GM21447 (cell line): ENCODE data around the gene LCOR.

Experiments used
- ATAC-seq: cut with Tn5 transposase; IDR thresholded peaks from one replicate; pipeline ENCODE4 v1.9.1; 2021; ENCODE audit not compliant: unreplicated experiment

The LCOR gene

GRCh38 chr10:96982149-96982930 is 150.2 kb downstream of the LCOR start:
- ATAC-seq: no peak

GRCh38 chr10:96984541-96985131 is 152.5 kb downstream of the LCOR start:
- ATAC-seq: peak; percentile 76

- no peak for ATAC-seq
These were observed 154.2 kb downstream of the LCOR start for GRCh38 chr10:96986200-96986856.

- no peak for ATAC-seq
These were observed 155.2 kb downstream of the LCOR start for GRCh38 chr10:96987141-96987841.

- no peak for ATAC-seq
These were observed 155.7 kb downstream of the LCOR start for GRCh38 chr10:96987842-96988175.

- no peak for ATAC-seq
These were observed 156.3 kb downstream of the LCOR start for GRCh38 chr10:96988426-96988825.

- ATAC-seq: peak; percentile 54
These were observed 159.3 kb downstream of the LCOR start for GRCh38 chr10:96991313-96991841.

GRCh38 chr10:96992721-96993120 is 160.6 kb downstream of the LCOR start:
- ATAC-seq: peak; percentile 67

- no peak for ATAC-seq
These were observed 163.8 kb downstream of the LCOR start for GRCh38 chr10:96995851-96996250.

GRCh38 chr10:96996275-96996965 is 164.3 kb downstream of the LCOR start:
- no peak for ATAC-seq

GRCh38 chr10:96998329-96998888 is 166.3 kb downstream of the LCOR start:
- no peak for ATAC-seq

GRCh38 chr10:96999337-96999736 is 167.2 kb downstream of the LCOR start:
- no peak for ATAC-seq

GRCh38 chr10:96999987-97000386 is 167.9 kb downstream of the LCOR start:
- no peak for ATAC-seq

- ATAC-seq: no peak
These were observed 168.5 kb downstream of the LCOR start for GRCh38 chr10:97000487-97001182.

- ATAC-seq: no peak
These were observed 169.3 kb downstream of the LCOR start for GRCh38 chr10:97001183-97001991.

- ATAC-seq: no peak
These were observed 170.6 kb downstream of the LCOR start for GRCh38 chr10:97002670-97003069.

- no peak for ATAC-seq
These were observed 171.2 kb downstream of the LCOR start for GRCh38 chr10:97003151-97003803.

- ATAC-seq: no peak
These were observed 171.7 kb downstream of the LCOR start for GRCh38 chr10:97003804-97004201.

GRCh38 chr10:97004591-97004990 is 172.5 kb downstream of the LCOR start:
- ATAC-seq: no peak
